Measurements from ENCODE around the gene KCNAB1.
"Not testable (repeated sequence)": the region's sequence is repeated elsewhere in the genome, so short reads cannot be mapped to it uniquely, and the experiment has no call there.

KCNAB1 gene

DNA sequence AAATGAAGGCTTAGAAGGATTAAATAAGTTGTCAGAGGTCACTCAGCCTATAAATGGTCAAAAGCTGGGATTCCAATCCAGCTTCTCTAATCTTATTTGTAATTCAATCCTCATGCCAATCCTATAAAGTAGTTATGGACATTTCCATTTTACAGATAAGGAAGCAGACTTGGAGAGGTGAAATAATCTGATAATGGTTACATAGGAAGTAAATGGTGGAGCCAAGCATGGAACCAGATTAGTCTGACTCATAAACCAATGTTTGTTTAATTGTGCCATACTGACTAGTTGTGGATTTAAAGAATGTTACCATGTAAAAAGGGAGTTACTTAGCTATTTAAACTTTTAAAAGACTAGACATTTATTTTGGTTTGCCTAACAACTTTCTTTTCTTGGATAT lies 59.7 kb downstream of the KCNAB1 start:
- DNase-seq, result peak; percentile 48

DNA sequence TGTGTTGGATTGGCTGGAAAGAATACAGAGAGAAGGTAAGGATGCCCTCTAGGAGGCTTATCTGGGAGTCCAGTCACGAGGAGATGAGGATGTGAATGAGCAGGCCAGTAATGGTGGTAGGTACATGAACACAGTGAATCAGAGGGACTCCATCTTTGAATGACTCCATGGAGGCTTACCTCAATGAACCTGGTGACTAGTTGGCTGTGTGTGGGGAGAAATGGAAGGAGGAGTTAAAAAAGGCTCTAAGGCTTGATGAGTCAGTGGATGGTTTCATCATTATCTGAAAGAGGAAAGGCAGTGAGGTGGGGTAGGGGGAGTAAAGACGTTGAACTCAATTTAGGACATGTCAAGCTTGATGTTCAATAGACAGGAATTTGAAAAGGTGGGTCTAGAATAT lies 61.1 kb downstream of the KCNAB1 start:
- peak; percentile 63 for DNase-seq

DNA sequence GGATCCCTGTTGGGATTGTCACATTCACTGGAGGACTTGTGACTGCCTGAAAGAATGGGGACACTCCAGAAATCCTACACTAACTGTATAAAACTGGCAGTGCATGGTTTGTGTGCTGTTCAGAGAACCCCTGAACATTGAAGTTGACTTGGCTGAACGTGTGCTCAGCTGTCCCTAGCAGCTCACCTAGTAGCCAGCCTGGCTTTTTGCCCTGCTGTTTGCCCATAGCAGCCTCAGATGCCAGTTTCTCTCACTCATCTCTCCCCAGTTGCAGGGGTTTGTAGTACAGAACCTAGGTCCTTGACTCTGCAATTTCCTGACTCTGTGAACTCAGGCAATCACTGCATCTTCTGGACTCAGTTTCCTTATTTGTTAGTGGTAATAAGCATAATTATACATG lies 63.0 kb downstream of the KCNAB1 start:
- no peak for DNase-seq

DNA sequence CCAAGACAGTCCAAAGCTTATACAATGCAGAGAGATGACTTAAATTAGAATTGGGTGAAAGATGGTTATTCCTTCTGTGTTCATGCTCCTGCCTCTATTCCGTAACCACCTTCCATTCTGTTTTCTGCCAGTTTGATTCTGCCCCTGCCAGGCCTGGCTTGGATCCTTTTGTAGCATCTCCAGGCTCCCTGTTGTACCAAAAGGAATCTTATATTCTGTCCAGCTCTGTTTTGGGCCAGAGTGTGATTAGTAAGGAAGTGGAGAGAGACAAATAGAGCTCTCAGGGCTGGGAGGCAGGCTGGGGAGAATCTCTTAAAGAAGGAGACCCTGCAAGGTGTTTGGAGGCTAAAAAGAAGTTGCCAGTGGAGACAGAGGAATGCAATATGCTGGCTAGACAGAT lies 63.8 kb downstream of the KCNAB1 start:
- no peak for DNase-seq

DNA sequence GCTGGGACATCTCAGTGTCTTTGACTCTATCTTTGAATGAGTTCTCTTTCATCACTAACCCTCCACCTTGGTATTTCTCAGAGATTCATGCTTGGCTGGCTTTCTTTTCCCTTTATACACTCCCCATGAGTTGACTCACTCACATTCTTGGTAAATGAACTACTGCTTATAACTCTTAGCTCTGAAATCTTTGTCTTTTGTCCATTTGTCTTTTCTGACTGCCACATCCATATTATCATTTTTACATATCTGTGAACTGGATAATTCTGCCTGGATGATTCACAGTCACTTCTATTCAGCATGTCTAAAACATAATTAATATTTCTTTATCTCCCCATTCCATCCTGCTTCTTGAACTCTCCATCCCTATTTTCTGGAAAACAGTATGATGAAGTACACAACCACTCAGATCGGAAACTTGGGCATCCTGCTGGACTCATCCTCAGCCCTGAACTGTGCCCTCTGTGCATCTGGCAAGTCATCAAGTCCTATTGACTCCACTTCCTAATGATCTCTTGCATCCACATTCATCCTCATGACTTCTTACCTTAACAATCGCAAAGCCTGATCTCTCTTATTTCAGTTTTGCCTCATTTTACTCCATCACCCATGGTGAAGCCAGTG lies 66.9 kb downstream of the KCNAB1 start:
- peak; percentile 78 for DNase-seq

DNA sequence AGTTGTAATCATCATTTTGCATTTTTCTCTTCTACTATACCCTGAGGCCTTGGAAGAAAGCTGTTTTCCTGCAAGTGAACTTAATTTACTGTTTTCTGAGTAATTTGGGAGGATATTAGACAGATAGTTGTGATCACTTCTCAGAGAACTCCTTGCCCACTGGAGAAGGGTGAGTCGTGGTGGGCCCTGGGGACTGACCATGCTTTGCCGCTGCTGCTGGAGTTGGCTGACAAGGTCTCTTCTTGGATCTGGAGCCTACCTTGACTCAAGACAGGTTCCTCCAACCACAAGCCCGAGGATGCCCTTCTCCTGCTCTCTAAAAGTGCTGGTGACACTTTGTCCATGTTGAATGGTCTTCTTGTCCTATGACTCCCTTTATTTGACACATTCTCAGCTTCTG lies 68.4 kb downstream of the KCNAB1 start:
- DNase-seq, result no peak

DNA sequence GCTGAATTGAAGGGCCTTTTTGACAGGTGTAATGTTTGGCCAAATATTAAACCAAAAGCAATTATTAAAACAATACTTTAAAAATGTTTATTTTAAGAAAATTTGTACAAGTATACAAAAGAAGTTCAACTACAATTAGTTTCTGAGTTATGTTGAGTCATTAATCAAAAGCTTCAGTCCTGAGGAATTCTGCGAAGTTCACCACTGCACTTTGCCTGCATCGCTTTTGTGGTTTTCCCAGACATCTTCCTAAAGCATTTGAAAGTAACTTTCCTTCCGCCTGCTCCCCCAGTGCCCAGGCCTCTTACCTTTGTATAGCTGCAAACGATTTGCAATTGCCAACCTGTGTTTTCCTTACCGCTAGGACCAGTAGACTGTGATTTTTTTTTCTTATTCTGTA lies 69.5 kb downstream of the KCNAB1 start:
- DNase-seq, result peak; percentile 19

DNA sequence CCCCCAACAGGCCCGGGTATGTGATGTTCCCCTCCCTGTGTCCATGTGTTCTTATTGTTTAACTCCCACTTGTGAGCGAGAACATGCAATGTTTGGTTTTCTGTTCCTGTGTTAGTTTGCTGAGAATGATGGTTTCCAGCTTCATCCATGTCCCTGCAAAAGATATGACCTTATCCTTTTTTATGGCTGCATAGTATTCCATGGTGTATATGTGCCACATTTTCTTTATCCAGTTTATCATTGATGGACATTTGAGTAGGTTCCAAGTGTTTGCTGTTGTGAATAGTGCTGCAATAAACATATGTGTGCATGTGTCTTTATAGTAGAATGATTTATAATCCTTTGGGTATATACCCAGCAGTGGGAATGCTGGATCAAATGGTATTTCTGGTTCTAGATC lies 74.6 kb downstream of the KCNAB1 start:
- not testable (repeated sequence) for DNase-seq

DNA sequence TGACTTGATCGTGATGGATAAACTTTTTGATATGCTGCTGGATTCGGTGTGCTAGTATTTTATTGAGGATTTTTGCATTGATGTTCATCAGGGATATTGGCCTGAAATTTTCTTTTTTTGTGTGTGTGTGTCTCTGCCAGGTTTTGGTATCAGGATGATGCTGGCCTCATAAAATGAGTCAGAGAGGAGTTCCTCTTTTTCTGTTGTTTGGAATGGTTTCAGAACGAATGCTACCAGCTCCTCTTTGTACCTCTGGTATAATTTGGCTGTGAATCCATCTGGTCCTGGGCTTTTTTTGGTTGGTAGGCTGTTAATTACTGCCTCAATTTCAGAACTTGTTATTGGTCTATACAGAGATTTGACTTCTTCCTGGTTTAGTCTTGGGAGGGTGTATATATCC lies 76.8 kb downstream of the KCNAB1 start:
- DNase-seq, result not testable (repeated sequence)

DNA sequence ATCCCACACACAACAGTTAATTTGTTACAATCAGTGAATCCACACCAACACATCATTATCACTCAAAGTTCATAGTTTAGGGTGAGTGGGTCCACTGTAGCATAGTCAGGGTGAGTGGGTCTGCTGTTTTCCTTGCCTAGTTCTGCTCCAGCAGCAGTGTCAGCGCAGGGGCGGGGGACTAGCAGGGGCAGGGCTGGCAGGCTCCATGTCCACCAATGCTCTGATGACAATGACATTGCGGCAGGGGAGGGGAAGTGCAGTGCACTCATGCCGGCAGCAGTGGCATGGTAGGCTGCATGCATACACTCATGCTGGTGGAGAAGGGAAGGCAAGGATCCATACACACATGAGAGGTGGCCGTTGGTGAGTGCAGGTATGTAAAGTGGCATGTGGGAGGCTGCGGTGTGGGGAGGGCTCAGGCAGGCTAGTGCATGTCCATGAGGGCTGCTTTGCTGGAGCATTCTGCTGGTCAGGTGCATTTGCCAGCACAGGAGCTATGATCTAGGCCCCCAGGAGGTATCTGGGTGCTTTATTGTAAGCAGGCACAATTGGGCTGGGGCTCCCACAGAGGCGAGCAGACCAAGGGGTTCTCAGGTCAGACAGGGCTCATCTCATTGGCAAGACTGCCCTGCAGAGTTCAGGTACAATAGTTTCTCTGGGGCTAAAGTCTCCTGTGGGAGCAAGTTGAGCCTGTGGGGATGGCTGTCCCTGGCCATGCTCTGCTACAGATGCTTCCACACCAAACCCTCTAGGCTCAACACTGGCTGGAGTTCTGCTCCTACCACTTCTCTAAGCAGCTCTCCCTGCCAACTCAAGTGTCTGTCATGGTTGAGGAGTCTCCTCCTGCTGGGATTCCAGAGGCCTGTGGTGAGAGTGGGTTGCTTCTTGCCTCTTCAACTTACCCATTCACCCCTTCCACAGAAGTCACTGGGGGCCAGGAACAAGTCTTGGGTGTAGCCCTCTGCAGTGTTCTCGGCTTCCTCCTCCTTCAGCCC lies 81.3 kb downstream of the KCNAB1 start:
- no peak for DNase-seq

DNA sequence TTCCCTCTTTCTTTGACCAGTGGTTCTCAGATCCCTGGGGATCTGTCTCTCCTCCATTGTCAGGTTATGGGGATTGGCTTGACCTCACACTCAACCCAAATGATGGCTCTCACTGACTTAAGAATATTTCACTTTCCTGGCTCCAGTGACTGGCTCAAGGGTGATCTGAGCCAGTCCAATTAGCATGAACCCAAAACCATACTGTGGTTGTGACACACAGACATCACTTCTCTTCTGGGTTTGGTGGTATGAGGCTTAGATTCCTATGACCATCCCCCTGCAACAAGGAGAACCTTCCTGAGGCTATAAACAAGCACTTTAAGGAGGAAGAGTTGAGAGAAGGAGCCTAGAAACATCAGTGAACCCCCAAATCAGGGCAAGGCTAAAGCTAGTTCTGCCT lies 85.8 kb downstream of the KCNAB1 start:
- peak; percentile 21 for DNase-seq

DNA sequence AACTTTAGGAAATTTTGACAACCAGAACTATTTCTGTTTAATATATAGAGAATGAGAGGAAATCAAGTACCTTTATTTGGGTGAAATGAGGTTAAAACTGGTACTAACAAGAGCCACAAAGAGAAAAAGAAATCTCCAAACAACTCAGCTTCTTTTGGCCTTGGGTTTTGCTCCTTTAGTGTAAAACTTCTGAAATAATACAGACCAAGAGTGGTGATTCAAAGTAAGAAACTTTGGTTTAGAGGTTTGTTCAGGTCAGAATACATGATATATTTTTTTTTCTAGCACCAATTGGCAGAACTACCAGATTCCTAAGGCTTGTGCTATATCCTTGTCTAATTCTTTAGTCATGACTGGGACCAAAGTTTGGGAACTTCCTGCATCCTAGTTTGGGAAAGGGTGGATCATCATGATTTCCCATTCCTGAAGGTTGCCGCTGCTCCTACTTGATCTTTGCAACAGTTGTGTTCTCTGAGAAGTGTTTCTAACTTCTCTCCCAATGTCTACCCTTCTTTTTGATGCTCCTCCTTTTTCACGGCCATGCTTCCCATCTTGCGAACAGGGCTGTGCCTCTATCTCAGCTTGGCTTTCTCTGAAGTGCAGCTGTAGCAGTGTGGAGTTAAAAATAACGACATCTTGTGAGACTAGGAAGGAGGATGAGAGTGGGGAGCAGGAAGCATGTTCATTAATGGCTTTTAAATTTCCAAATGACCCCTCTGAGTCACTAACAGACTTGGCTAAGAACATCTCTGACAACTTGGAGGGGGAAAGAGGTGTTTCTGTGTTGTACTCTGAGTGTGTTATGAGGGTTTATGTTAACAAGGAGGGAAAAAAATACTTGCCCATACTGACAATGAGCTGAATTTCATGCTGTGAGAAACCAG lies 87.7 kb downstream of the KCNAB1 start:
- DNase-seq, result peak; percentile 46

DNA sequence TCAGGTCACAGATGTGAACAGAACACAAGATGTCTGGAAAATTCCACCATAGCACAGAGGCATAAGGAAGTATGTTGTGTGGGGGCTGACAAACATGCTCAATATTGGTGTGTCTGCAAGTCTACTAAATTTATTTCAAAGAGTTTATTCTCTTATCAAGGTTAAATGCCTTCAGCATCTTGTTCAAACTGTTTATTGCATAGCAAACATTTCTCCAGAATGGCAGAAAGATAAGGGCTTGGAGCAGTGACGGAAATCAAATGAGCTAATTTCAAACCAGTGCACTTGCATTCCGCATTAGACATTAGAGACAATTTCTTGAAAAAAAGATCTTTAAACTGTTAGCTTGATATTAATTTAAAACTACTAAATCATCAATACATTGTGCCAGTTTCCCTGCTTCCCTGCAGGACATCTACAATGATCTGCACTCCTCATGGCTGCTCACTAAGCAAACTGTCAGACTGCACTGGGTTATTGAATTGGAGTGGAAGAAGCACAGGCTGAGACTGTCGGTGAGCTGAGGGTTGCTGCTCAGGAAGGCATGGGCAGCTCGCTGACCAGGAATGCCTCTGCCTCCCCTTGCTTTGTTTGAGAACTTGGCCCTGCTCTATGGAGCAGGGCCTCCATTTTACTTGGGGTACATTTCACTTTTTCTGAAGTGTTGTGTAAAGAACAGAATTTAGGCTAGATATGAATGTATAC lies 89.4 kb downstream of the KCNAB1 start:
- DNase-seq, result no peak

DNA sequence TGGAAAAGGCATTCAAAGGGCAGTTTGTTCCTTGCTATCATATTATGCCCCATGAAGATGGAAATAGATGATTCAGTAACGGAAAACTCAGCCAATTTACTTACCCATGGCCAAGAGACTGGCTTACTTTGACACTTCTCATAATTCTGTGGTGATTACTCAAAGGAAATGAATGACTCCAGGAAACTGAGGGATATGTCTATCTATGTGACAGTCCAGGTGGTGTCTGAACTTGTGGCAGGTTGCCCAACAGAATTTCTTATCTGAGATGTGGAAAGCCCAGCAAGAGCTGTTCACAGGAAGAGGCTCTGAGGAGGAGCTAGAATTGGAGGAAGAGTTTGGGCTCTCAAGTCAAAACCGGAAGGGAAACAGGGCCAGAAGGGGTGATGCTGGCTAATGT lies 91.2 kb downstream of the KCNAB1 start:
- peak; percentile 47 for DNase-seq

DNA sequence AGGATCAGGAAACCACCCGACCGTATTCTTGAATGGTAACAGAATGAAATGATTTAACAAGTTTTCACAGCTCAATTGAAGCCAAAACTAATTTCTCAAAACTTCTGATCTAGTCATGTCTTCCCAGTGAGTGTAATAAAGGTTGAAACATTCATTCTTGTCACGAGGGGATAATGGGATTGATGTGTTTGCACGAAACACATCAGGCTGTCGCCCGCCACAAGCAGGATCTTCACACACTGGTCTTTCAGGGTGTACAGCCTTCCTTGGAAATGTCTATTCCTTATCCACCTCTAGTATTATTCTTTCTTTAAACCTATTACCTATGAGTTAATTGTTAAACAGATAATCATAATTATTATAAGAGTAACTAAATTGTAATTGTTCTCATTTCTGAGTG lies 94.3 kb downstream of the KCNAB1 start:
- DNase-seq, result no peak

DNA sequence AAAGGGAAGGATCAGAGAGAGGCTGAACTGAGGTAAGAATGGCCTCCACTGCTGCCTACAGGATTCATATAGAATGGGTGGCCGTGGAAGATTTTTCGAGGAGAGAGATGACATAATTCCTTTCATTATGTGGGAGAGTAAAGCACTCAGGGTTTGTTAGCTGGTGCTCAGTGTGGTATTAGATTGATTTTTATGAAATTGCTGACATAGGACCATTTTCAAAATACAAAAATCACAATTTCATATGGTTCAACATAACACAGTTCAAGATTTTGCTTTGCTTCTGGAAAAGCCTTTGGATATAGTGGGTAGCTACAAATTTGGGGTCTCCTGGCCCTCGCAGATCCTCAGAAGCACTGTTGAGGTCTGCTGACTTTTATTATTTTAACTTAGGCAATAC lies 95.4 kb downstream of the KCNAB1 start:
- DNase-seq, result no peak

DNA sequence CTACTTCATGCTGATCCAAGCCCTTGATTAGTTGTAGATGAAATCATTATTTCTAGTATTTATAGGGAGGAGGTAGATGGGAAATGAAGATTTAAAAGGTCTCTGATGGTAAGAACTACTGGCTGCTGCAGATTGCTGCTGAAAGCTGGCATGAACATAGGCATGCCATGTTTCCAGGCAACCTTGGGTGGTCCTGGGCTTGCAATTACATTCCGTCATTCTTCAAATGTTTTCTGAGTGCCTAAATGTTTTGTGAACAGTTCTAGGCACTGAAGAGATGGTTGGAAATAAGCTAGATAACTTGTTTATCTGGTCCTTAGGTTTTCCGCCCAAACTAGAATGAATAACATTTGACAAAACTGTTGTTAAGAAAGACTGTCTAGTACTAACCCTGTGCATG lies 95.8 kb downstream of the KCNAB1 start:
- peak; percentile 4 for DNase-seq

DNA sequence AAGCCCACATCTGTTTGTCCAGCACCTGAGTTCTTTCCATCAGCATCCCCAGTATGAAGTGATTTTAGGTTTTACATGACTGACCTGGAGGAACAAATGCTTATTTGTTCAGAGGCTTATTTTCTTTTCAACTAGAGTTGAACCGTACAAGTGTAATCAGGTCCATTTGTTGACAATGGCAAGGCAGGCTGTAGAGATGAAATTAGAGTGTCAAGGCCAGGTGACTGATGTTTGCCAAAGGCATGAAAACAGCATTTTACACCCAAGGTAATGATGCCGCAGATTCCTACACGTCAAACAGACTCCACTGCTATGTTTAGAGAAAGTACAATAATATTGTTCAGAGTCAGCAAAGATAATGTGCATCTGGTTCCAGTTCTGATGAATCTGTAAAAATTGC lies 96.5 kb downstream of the KCNAB1 start:
- DNase-seq, result no peak

DNA sequence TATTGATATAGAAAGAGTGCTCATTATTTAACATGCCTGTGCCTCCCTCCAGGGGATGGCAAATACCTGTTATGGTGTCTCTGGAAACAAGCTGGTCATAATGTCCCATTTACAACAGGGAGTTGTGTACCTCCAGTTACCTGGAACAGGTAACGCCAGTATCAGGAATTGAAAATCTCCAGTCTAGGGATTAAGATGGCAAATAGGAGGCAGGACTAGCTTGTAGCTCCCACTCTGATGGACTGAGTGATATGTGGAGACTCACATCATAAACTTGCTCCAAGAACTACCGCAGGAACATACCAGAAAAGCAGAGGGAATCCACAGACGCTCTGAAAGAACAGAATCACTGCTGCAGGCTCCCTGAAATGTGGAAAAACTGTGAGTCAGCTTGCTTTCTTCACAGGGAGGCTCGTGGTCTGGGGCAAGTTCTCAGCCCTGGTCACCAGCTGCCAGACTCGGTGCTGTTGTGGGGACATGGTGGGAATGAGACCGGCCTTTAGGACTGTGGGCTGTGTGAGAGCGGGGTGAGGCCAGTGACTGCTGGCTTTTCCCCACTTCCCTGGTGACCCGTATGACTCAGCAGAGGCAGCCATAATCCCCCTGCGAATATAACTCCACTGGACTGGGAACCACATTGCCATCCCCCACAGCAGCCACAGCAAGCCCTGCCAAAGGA lies 97.4 kb downstream of the KCNAB1 start:
- DNase-seq, result peak; percentile 34

DNA sequence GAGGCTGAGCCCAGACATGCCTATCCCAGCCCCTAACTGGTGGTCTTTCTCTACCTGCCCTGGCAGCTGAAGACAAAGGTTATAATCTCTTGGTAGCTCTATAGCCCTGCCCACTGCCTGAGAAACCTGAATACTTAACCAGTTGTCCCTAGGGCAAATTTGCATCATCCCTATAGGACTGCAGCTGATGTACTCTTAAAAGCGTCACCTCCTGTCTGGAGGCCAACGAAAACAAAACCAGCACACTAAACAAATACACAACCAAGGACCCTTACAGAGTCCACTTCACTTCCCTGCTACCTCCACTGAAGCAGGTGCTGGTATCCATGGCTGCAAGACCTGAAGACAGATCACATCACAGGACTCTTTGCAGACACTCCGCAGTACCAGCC lies 98.0 kb downstream of the KCNAB1 start:
- no peak for DNase-seq

DNA sequence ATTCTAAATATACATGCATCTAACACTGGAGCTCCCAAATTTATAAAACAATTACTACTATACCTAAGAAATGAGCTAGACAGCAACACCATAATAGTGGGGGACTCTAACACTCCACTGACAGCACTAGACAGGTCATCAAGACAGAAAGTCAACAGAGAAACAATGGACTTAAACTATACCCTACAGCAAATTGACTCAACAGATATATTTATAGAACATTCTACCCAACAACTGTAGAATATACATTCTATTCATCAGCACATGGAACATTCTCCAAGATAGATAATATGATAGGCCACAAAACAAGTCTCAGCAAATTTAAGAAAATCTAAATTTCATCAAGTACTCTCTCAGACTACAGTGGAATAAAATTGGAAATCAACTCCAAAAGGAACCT lies 102.0 kb downstream of the KCNAB1 start:
- not testable (repeated sequence) for DNase-seq

DNA sequence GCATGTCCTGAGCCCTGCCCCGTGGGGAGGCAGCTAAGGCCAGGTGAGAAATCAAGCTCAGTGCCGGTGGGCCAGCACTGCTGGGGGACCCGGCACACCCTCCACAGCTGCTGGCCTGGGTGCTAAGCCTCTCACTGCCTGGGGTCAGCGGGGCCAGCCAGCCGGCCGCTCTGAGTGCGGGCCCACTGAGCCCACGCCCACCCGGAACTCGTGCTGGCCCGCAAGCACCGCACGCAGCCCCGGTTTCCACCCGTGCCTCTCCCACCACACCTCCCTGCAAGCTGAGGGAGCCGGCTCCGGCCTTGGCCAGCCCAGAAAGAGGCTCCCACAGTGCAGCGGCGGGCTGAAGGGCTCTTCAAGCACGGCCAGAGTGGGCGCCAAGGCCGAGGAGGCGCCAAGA lies 103.7 kb downstream of the KCNAB1 start:
- not testable (repeated sequence) for DNase-seq
